Activated naive CD8-positive, alpha-beta T cell treated with anti-CD3 and anti-CD28 coated beads, Interleukin-2, amount 50 U/mL, for 24 hours (primary cell): ENCODE measurements around the gene ARHGAP24.
"Not testable (repeated sequence)": the region's sequence is repeated elsewhere in the genome, so short reads cannot be mapped to it uniquely, and the experiment has no call there.

Experiments used
- ATAC-seq: fragments of 150-1000 bp; cut with Tn5 transposase; one replicate; pipeline ENCODE4 v1.10.0; 2021
- DNase-seq: peaks from one replicate; pipeline ENCODE4 v3.0.0; 2021
- H3K27ac Mint-ChIP-seq: one replicate; pipeline ENCODE4 v1.8.0; 2021; ENCODE audit warnings: mild to moderate bottlenecking, mixed read lengths
- H3K27me3 Mint-ChIP-seq: one replicate; pipeline ENCODE4 v1.8.0; 2021; ENCODE audit warnings: mixed read lengths
- H3K36me3 Mint-ChIP-seq: one replicate; pipeline ENCODE4 v1.8.0; 2021; ENCODE audit warnings: low read depth, mixed read lengths
- H3K4me1 Mint-ChIP-seq: one replicate; pipeline ENCODE4 v1.8.0; 2021; ENCODE audit warnings: mixed read lengths
- H3K4me3 Mint-ChIP-seq: one replicate; pipeline ENCODE4 v1.8.0; 2021; ENCODE audit warnings: mild to moderate bottlenecking, moderate library complexity, mixed read lengths
- H3K9me3 Mint-ChIP-seq: one replicate; pipeline ENCODE4 v1.8.0; 2021; ENCODE audit warnings: mixed read lengths

ARHGAP24 gene

DNA sequence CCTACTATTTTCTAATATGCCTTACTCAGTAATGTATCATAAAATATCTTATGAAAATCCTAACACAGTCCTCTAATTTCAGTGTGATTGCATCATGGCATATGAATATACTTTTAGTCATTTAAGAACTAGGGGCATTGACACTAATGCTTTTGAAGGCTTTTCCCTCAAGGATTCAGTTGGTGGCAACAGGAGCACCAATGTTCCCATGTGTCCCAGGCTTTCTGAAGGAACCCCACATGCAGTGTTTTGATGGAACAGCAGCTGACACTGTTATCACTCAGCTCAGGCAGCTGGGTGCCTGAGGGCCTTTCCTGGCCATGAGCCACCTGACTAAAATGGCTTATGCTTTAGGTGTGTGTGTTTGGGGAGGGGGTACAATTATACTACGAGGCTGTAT, 348.3 kb downstream of the ARHGAP24 start:
- no peaks in the 10 kb centered on the region for H3K27me3 Mint-ChIP-seq
- no peak overlapping the region for H3K27ac Mint-ChIP-seq
- H3K9me3 Mint-ChIP-seq: peaks cover 9% of the 10 kb centered on the region
- no peak for ATAC-seq
- DNase-seq: no peak
- peaks cover 4% of the 10 kb centered on the region for H3K4me1 Mint-ChIP-seq
- H3K4me3 Mint-ChIP-seq: no peak overlapping the region
- H3K36me3 Mint-ChIP-seq: no peaks in the 10 kb centered on the region

DNA sequence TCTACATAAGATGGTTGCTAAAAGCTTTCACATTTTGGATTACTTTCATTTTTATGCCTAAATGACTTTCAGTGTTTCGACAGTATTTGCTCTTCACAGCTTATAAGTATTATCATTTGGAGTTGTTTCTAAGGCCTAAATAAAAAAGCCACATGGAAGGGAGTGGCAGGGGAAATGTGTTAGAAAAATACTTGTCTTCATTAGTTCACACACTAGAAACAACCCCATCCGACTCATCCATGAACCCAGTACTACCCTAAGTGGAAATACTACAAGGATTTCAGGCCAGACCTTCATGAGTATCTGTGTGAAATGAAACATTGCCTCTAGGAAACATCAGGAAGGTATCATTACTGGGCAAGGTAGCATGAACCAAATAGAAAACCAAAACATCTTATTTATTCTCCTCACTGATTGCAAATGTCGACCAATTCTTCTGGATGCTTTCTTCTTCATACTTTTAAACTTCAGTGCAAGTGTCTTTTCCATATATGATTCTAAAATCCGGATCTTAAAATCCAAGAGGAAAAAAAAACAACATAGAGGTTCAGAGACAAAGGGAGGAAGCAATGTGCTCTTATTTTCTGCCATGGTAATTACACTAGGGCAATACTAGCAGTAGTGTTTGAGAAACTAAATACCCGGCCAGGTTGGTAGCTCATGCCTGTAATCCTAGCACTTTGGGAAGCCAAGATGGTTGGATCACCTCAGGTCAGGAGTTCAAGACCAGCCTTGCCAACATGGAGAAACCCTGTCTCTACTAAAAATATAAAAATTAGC, 349.4 kb downstream of the ARHGAP24 start:
- no peaks in the 10 kb centered on the region for H3K27me3 Mint-ChIP-seq
- no peak overlapping the region for H3K4me3 Mint-ChIP-seq
- ATAC-seq (no peak), DNase-seq (no peak)
- H3K4me1 Mint-ChIP-seq: peaks cover 4% of the 10 kb centered on the region
- H3K36me3 Mint-ChIP-seq: no peaks in the 10 kb centered on the region
- peaks cover 5% of the 10 kb centered on the region for H3K9me3 Mint-ChIP-seq
- no peak overlapping the region for H3K27ac Mint-ChIP-seq

DNA sequence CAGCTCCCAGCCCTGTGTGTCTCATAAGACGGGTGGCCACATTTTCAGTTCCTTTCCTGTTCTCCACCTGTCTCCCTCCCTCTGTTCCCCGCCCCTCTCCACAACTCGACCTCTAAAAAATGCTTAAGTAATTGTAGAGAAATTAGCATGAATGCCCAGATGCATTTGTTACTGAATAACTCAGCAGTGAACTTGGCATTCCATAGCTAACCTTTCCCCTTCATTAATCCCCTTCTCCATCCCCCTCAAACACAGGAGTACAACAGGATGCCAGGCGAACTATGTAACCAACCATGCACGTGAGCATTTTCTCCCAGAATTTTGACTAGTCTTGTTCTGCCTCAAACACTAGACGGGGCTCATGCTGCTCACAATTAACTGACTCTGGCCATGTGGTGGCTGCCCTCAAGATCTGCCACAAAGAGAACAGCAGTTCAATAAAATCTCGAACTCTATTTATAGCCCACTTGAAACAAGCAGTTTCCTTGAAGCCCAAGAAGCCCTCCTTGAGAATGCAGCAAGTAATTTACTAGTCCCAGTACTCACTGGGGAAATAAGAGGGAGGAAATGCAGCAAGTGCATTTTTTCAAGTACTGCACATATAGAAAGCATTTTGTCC, 351.2 kb downstream of the ARHGAP24 start:
- Mint-ChIP-seq H3K36me3 (no peaks in the 10 kb centered on the region), H3K4me3 (no peak overlapping the region), H3K4me1 (peaks cover 4% of the 10 kb centered on the region), H3K9me3 (no peaks in the 10 kb centered on the region), H3K27ac (no peak overlapping the region), H3K27me3 (no peaks in the 10 kb centered on the region)
- ATAC-seq (no peak), DNase-seq (no peak)

DNA sequence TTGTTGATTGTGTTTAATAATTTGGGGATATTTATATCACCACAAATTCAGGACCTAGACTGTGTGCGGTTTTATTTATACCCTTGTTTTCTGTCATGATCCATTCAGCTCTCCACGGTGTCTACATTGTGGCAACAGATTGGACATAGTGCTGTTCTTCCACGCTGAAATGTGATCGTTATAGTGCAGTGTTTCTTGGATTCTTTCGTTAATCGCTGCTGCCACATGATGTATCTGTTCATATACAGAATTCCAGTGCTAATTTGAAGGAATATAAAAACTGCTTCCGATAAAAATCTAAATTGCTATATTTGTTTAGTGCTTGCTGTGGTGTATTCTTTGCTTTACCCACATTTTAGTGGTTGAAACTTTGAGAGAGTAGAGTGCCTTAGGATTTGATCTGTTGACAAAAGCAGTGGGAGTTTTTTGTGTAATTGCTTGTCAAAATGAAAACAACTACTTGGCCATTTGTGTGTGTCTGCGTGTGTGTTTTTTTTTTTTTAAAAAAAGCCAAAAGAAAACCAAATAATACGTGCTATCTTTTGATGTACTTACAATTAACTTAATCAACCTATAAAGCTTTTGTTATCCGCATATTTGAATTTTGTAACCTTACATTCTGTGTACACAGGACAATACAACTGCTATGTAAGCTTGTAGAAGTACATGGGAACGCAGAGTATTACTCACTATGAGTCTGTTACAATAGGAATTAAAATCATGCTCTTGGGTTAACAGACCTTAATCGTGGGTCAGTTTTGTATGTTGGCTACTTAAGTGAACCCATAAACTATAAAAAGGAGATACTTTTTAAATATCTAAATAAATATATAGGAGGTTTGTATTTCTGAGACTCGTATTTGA, 353.3 kb downstream of the ARHGAP24 start:
- Mint-ChIP-seq H3K36me3 (no peaks in the 10 kb centered on the region), H3K27ac (no peak overlapping the region)

DNA sequence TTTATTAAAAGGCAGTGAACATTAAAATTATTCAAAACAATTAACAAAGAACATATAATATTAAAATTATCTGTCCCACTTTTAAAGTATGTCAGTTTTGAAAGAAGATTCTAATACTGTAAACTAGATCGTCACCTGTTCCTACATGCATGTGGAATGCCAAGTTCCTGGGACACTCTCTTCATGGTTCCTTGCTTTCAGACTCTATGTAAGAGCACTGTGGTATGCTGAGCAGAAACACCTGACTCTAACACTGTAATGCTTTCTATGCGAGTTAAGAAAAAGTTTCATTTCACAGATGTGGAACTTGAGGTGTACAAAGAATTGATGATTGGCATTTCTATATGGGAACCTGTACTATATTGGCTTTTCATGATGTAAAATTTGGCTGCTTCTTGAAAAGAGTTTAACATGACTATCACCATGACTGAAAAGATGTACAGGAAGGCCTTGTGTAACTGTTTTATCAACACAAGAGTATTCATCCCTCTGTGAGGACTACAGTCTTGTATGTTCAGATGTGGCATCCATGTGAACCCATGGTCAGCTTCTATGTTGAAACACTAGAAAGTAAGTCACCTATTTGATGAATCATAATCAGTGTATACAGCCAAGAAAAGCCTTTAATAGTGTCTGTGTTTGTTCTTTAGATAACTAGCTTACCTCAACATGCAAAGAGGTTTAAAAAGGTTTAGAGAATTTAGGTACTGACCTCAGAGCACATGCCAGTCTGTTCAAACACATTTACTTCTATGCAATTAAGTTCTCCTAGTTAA, 354.5 kb downstream of the ARHGAP24 start:
- DNase-seq: no peak
- peaks cover 4% of the 10 kb centered on the region for H3K4me1 Mint-ChIP-seq
- H3K36me3 Mint-ChIP-seq: no peaks in the 10 kb centered on the region
- no peak overlapping the region for H3K27ac Mint-ChIP-seq
- no peak for ATAC-seq
- H3K27me3 Mint-ChIP-seq: no peaks in the 10 kb centered on the region
- H3K4me3 Mint-ChIP-seq: no peak overlapping the region
- peaks cover 2% of the 10 kb centered on the region for H3K9me3 Mint-ChIP-seq

More for the DNA sequence above, 353.3 kb downstream of the ARHGAP24 start:
- no peak for ATAC-seq
- H3K27me3 Mint-ChIP-seq: no peaks in the 10 kb centered on the region
- H3K4me1 Mint-ChIP-seq: peaks cover 4% of the 10 kb centered on the region
- no peaks in the 10 kb centered on the region for H3K9me3 Mint-ChIP-seq
- H3K4me3 Mint-ChIP-seq: no peak overlapping the region
- no peak for DNase-seq

DNA sequence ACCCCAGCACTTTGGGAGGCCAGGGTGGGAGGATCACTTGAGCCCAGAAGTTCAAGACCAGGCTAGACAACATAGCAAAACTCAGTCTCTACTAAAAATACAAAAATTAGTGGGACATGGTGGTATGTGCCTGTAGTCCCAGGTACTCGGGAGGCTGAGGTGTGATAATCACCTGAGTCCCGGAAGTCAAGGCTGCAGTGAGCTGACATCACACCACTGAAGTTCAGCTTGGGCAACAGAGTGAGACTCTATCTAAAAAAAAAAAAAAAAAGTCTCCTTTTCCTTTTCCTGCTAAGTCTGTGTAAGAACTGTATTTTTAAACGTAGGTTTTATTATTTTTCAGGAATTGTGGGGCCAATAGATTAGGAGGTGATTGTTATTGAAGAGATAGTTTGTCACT, 356.7 kb downstream of the ARHGAP24 start:
- Mint-ChIP-seq H3K4me3 (no peak overlapping the region), H3K9me3 (peaks cover 3% of the 10 kb centered on the region), H3K27me3 (no peaks in the 10 kb centered on the region), H3K27ac (no peak overlapping the region), H3K36me3 (no peaks in the 10 kb centered on the region), H3K4me1 (no peaks in the 10 kb centered on the region)
- ATAC-seq (no peak), DNase-seq (no peak)

DNA sequence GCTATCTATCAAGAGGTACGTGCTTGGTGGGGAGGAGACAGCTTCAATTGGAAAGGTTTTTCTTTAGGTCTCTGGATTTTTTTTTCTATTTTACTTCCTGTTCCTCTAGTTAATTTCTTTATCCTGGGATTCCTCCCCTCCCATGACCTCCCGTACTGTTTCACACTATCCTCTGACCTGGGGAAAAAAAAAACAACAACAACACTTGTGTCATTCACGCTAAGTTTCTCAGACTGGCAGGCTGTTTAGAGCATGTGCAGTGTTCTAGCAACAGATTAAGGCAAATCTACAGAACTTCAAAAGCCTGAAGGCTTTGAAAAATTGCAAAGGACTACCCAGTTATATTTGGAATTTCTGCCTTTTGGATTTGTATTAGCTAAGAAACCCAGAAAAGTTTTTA, 358.4 kb downstream of the ARHGAP24 start:
- Mint-ChIP-seq H3K27me3 (no peaks in the 10 kb centered on the region), H3K36me3 (no peaks in the 10 kb centered on the region), H3K4me3 (no peak overlapping the region), H3K27ac (no peak overlapping the region), H3K4me1 (no peaks in the 10 kb centered on the region), H3K9me3 (peaks cover 3% of the 10 kb centered on the region)
- DNase-seq (no peak), ATAC-seq (no peak)

DNA sequence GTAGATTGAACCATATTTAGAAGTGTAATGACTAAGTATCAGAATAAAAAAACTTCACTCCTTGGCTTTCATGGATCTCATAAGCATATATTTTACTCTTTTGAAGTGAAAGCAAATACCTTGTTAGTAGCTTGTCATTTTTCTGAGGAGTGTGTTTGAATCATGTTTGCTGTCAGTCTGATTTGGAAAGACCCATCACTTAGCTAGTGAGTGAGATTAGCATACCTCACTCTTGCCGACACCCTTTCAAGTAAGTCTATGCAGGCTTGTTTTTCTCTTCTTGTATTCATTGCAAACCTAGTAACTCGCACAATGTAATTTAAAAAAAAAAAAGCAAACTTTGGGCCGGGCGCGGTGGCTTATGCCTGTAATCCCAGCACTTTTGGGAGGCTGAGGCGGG, 360.0 kb downstream of the ARHGAP24 start:
- Mint-ChIP-seq H3K4me3 (no peak overlapping the region), H3K9me3 (peaks cover 3% of the 10 kb centered on the region), H3K36me3 (no peaks in the 10 kb centered on the region), H3K4me1 (no peaks in the 10 kb centered on the region), H3K27ac (no peak overlapping the region), H3K27me3 (no peaks in the 10 kb centered on the region)
- no peak for DNase-seq
- ATAC-seq: no peak

DNA sequence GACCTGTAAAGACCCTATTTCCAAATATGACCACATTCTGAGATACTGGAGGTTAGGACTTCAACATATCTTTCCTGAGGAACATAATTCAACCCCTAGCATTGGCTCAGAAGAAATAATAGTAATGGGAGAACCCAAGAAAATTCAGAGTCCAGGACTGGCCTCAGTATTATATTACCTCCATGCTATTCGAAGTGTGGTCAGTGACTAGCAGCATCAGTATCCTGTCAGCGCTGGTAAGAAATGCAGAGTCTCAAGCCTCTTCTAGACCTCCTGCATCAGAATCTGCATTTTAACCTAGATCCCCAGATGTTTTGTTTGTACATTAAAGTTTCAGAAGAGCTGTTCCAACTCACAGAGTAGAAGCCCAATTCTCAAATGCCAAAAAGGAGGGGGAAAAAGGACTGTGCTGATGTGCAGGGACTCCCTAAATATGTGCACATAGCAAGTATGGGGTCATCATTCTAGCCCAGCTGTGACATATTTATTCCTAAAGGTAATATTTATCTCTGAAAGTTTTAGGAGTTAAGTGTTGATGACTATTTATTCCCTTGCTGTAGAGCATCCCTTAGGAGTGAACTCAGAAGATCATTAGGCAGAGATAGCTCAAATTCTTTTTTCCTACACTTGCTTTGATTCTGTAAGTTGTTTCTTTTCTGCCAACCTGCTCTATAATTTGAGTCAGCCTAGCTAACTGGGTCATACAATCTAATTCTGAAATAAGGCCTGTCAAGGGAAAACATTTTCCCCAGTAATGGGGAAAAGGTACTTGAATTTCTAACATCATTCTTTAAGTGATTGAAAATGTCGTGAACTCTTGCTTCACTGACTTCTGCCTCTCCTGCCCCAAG, 361.9 kb downstream of the ARHGAP24 start:
- DNase-seq: no peak
- Mint-ChIP-seq H3K4me3 (no peak overlapping the region), H3K4me1 (no peaks in the 10 kb centered on the region), H3K36me3 (no peaks in the 10 kb centered on the region), H3K9me3 (peaks cover 3% of the 10 kb centered on the region), H3K27me3 (no peaks in the 10 kb centered on the region), H3K27ac (no peak overlapping the region)
- ATAC-seq: no peak

DNA sequence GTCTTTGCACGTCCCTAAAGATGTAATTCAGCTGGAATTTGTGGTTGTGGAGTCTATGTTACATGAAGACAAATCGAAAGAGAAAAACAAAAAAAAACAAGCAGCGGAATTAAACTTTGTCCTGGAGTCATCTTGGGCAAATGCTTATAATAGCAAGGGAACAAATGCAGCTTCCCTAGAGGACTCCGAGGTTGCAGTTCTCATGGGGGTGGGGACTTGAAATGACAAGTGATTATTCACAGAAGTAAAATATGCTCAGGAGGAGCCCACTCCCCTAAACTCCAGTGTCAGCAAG, 362.4 kb downstream of the ARHGAP24 start:
- no peak for ATAC-seq
- peaks cover 3% of the 10 kb centered on the region for H3K9me3 Mint-ChIP-seq
- DNase-seq: no peak
- no peaks in the 10 kb centered on the region for H3K27me3 Mint-ChIP-seq
- H3K4me3 Mint-ChIP-seq: no peak overlapping the region
- no peaks in the 10 kb centered on the region for H3K36me3 Mint-ChIP-seq
- no peaks in the 10 kb centered on the region for H3K4me1 Mint-ChIP-seq
- no peak overlapping the region for H3K27ac Mint-ChIP-seq

DNA sequence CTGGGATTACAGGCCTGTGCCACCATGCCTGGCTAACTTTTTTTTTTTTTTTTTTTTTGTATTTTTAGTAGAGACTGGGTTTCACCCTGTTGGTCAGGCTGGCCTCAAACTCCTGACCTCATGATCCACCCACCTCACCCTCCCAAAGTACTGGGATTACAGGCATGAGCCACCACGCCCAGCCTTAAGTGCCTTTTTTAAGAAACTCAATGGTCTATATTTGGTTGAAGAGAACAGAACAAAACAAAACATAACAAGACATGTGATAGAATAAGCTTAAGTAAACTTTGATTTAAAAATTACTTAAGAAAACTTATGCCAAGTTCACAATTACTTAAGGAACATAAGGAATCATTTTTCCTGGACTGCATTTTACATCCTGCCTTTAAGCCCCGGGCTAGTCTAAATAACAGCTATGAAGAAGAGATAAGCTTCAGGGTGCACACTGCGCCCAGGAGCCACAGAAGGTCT, 365.1 kb downstream of the ARHGAP24 start:
- DNase-seq, H3K4me1 Mint-ChIP-seq, H3K27me3 Mint-ChIP-seq, H3K27ac Mint-ChIP-seq, ATAC-seq, H3K4me3 Mint-ChIP-seq, H3K9me3 Mint-ChIP-seq, H3K36me3 Mint-ChIP-seq: not testable (repeated sequence)

DNA sequence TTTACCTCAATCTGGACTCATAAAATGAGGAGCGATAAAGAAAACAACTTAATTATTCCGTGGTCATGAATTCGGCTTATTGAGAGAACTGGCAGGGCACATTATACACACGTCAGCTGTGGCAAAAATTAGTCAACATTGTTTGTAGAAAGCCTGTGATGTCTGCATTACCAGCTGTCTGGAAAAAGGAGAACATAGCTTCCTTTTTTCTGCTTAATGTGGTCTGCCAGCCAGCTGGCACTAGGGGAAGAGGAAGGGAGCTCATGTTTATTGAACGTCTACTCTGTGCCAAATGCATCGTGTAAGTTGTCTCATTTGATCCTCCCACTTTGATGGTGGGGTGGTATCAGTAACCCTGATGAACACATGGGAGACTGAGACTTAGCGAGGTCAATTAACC, 367.6 kb downstream of the ARHGAP24 start:
- no peak for ATAC-seq
- H3K27ac Mint-ChIP-seq: no peak overlapping the region

DNA sequence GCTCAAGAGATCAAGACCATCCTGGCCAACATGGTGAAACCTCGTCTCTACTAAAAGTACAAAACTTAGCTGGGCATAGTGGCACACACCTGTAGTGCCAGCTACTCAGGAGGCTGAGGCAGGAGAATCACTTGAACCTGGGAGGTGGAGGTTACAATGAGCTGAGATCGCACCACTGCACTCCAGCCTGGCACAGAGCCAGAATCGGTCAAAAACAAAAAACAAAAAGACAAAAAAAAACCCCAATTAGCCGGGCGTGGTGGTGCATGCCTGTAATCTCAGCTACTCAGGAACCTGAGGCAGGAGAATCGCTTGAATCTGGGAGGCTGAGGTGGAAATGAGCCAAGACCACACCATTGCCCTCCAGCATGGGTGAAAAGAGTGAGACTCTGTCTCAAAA, 378.8 kb downstream of the ARHGAP24 start:
- not testable (repeated sequence) for H3K27ac Mint-ChIP-seq, ATAC-seq, H3K36me3 Mint-ChIP-seq, H3K27me3 Mint-ChIP-seq, H3K4me1 Mint-ChIP-seq, DNase-seq, H3K4me3 Mint-ChIP-seq
- H3K9me3 Mint-ChIP-seq: peaks cover 12% of the 10 kb centered on the region

More for the DNA sequence above, 367.6 kb downstream of the ARHGAP24 start:
- H3K27me3 Mint-ChIP-seq: no peaks in the 10 kb centered on the region
- no peak overlapping the region for H3K4me3 Mint-ChIP-seq
- H3K9me3 Mint-ChIP-seq: peaks cover 2% of the 10 kb centered on the region
- no peak for DNase-seq
- H3K36me3 Mint-ChIP-seq: no peaks in the 10 kb centered on the region
- no peaks in the 10 kb centered on the region for H3K4me1 Mint-ChIP-seq

DNA sequence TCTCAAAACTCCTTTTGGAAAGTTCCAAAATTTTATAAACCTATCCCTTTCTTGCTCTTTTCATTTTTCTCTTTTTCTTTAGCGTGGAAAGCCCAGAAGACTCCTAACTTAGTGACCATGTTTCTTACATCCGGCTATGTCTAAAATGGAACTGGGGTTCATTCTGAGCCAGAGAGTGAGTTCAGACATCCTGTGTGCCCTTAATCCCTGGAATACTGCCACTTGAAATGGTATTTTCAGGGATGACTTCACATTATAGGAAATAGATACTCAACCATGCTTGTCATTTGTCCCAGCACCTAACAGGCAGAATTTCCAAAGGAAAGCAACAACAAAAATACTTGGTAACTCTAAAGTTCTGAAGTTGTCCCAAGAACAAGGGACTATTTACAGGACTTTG, 379.6 kb downstream of the ARHGAP24 start:
- H3K27me3 Mint-ChIP-seq: no peaks in the 10 kb centered on the region
- H3K27ac Mint-ChIP-seq: no peak overlapping the region
- DNase-seq (no peak), ATAC-seq (no peak)
- H3K9me3 Mint-ChIP-seq: peaks cover 12% of the 10 kb centered on the region
- no peaks in the 10 kb centered on the region for H3K4me1 Mint-ChIP-seq
- H3K4me3 Mint-ChIP-seq: no peak overlapping the region
- no peaks in the 10 kb centered on the region for H3K36me3 Mint-ChIP-seq
